ENCODE data around the gene SH2D5. TPM values are rescaled to one million over a fixed set of nuclear protein-coding genes. Genes with fewer than 3 reads are reported as not detected.

Gene SH2D5
- polyA plus RNA-seq, 3 donors, result not detected

- H3K36me3 ChIP-seq (replicated peaks in 1 of 2; ENCODE audit: control insufficient read depth in 1 of 2, insufficient read depth in 2 of 2, low read length in 2 of 2), result no peaks in the 10 kb centered on the region
- H3K4me3 Mint-ChIP-seq, result no peak overlapping the region
- H3K27ac ChIP-seq (ENCODE audit: low read depth in 1 of 2, low read length in 2 of 2), result no peak overlapping the region
- intact Hi-C loops (cut with micrococcal nuclease), result no loop called here
- H3K4me3 ChIP-seq (replicated peaks in 1 of 3; ENCODE audit: low read depth in 2 of 3, low read length in 3 of 3), result no peak overlapping the region
- no peaks in the 10 kb centered on the region for H4K20me1 ChIP-seq (ENCODE audit: insufficient read depth, low read length)
- H3K9me3 ChIP-seq (replicated peaks in 1 of 2; ENCODE audit: control insufficient read depth in 1 of 2, insufficient read depth in 1 of 2, low read length in 2 of 2), result no peaks in the 10 kb centered on the region
- no peak overlapping the region for H3K9ac ChIP-seq (ENCODE audit: insufficient read depth, low read length, poor library complexity, severe bottlenecking)
- H3K36me3 Mint-ChIP-seq, result peaks cover 0 to 3% of the 10 kb centered on the region in 2 donors
- H3K4me2 ChIP-seq (replicated peaks; ENCODE audit: extremely low read depth, low read length, poor library complexity, severe bottlenecking), result no peak overlapping the region
- peaks cover 9% of the 10 kb centered on the region for H3K4me1 Mint-ChIP-seq
- no peak overlapping the region for H2AFZ ChIP-seq (ENCODE audit: insufficient read depth, low read depth, low read length, poor library complexity, severe bottlenecking)
- no peak for TF ChIP-seq CTCF (IDR thresholded peaks at IDR 0.05)
- H3K79me2 ChIP-seq (ENCODE audit: insufficient read depth, low read length), result no peaks in the 10 kb centered on the region
- 93% methylated on average over 26 of the region's 29 CpGs for WGBS (ENCODE audit: insufficient coverage)
- H3K27me3 Mint-ChIP-seq (ENCODE audit: low read depth in 3 of 3), result peaks cover 28 to 45% (median 30%) of the 10 kb centered on the region in 3 donors
- DNase-seq, result no peak
- H3K9me3 Mint-ChIP-seq, result peaks cover 0 to 8% (median 0%) of the 10 kb centered on the region in 7 donors
- H3K27me3 ChIP-seq (ENCODE audit: control insufficient read depth in 2 of 2, insufficient read depth in 2 of 2, low read length in 2 of 2), result peaks cover 9 to 32% of the 10 kb centered on the region in 2 donors
- no peak overlapping the region for H3K27ac Mint-ChIP-seq
- H3K4me1 ChIP-seq (ENCODE audit: control insufficient read depth in 1 of 2, insufficient read depth in 2 of 2, low read length in 2 of 2), result peaks cover 9 to 12% of the 10 kb centered on the region in 2 donors
Observed at GRCh38 chr1:20721117-20722061, 11.1 kb downstream of the SH2D5 start.

- no peak overlapping the region for H3K27ac Mint-ChIP-seq
- Histone ChIP-seq H3K9ac (ENCODE audit: insufficient read depth, low read length, poor library complexity, severe bottlenecking) (no peak overlapping the region), H3K4me3 (replicated peaks in 1 of 3; ENCODE audit: low read depth in 2 of 3, low read length in 3 of 3) (no peak overlapping the region), H4K20me1 (ENCODE audit: insufficient read depth, low read length) (no peaks in the 10 kb centered on the region), H2AFZ (ENCODE audit: insufficient read depth, low read depth, low read length, poor library complexity, severe bottlenecking) (no peak overlapping the region), H3K4me2 (replicated peaks; ENCODE audit: extremely low read depth, low read length, poor library complexity, severe bottlenecking) (no peak overlapping the region), H3K4me1 (ENCODE audit: control insufficient read depth in 1 of 2, insufficient read depth in 2 of 2, low read length in 2 of 2) (peaks cover 9 to 12% of the 10 kb centered on the region in 2 donors), H3K27ac (ENCODE audit: low read depth in 1 of 2, low read length in 2 of 2) (no peak overlapping the region), H3K9me3 (replicated peaks in 1 of 2; ENCODE audit: control insufficient read depth in 1 of 2, insufficient read depth in 1 of 2, low read length in 2 of 2) (no peaks in the 10 kb centered on the region), H3K79me2 (ENCODE audit: insufficient read depth, low read length) (no peaks in the 10 kb centered on the region), H3K27me3 (ENCODE audit: control insufficient read depth in 2 of 2, insufficient read depth in 2 of 2, low read length in 2 of 2) (peaks cover 9 to 38% of the 10 kb centered on the region in 2 donors), H3K36me3 (replicated peaks in 1 of 2; ENCODE audit: control insufficient read depth in 1 of 2, insufficient read depth in 2 of 2, low read length in 2 of 2) (no peaks in the 10 kb centered on the region)
- intact Hi-C loops (cut with micrococcal nuclease), result no loop called here
- DNase-seq, result no peak
- H3K9me3 Mint-ChIP-seq, result peaks cover 0 to 8% (median 2%) of the 10 kb centered on the region in 7 donors
- H3K36me3 Mint-ChIP-seq, result peaks cover 0 to 3% of the 10 kb centered on the region in 2 donors
- WGBS (ENCODE audit: insufficient coverage), result 95% methylated on average over 7 of the region's 12 CpGs
- no peak overlapping the region for H3K4me3 Mint-ChIP-seq
- peaks cover 9% of the 10 kb centered on the region for H3K4me1 Mint-ChIP-seq
- TF ChIP-seq CTCF (IDR thresholded peaks at IDR 0.05), result no peak
- H3K27me3 Mint-ChIP-seq (ENCODE audit: low read depth in 3 of 3), result peaks cover 34 to 52% (median 37%) of the 10 kb centered on the region in 3 donors
Observed at GRCh38 chr1:20720631-20721091, 11.8 kb downstream of the SH2D5 start.

Measured in CD14-positive monocyte (primary cell).